ENCODE data around the gene SPATA33. TPM values are rescaled to one million over a fixed set of nuclear protein-coding genes. Genes with fewer than 3 reads are reported as not detected.

Gene SPATA33
- 10 to 100 TPM; 10.8 to 19.1 TPM for total RNA-seq
- 1 to 10 TPM; 5.4 to 6.9 TPM for polyA plus RNA-seq
- long read RNA-seq, donor 1, partial matches to known transcripts = 0 of 9 reads
- long read RNA-seq, donor 1, other reads (novel, unspliced or antisense) = 0 of 9 reads
- long read RNA-seq, donor 2, partial matches to known transcripts = 0 of 4 reads
- long read RNA-seq, donor 2, other reads (novel, unspliced or antisense) = 0 of 4 reads
- long read RNA-seq, donor 3, partial matches to known transcripts = 0 of 4 reads
- long read RNA-seq, donor 3, other reads (novel, unspliced or antisense) = 0 of 4 reads
- long read RNA-seq, donor 4, partial matches to known transcripts = 0 of 4 reads
- long read RNA-seq, donor 4, other reads (novel, unspliced or antisense) = 0 of 4 reads
- long read RNA-seq, donor 5, partial matches to known transcripts = 0 of 9 reads
- long read RNA-seq, donor 5, other reads (novel, unspliced or antisense) = 0 of 9 reads

GRCh38 chr16:89657442-89658220, at the start of gene SPATA33, which contains the start of gene CHMP1A:
Gene SPATA33 (plus strand): TSS chr16:89657836. CDS start chr16:89657912, 76 bp downstream.
Gene CHMP1A (minus strand): TSS chr16:89657708. CDS start chr16:89657588, 120 bp downstream.
- H3K27ac ChIP-seq (ENCODE audit: low read depth in 1 of 2, low read length in 1 of 2) = peak within 1 kb of the TSS; percentile 79 to 91
- peak; percentile 88 to 93 (median 92) for DNase-seq
- peak within 1 kb of the TSS; percentile 96 for H3K4me3 ChIP-seq
- ATAC-seq (ENCODE audit: insufficient read depth, low FRiP score) = peak; percentile 96
- H3K36me3 ChIP-seq (ENCODE audit: control insufficient read depth in 4 of 4, insufficient read depth in 4 of 4, low read length in 4 of 4) = peaks cover 3 to 16% (median 5%) of the 10 kb centered on the region in 4 donors
- H3K9me3 ChIP-seq (ENCODE audit: control insufficient read depth in 4 of 4, insufficient read depth in 3 of 4, low read length in 3 of 4) = no peaks in the 10 kb centered on the region
- H3K27me3 ChIP-seq (ENCODE audit: control insufficient read depth in 3 of 3, insufficient read depth in 3 of 3, low read length in 2 of 3) = no peaks in the 10 kb centered on the region
- TF ChIP-seq CTCF (IDR thresholded peaks at IDR 0.05; ENCODE audit: control extremely low read depth, extremely low read depth) = no peak
- H3K9ac ChIP-seq (ENCODE audit: insufficient read depth in 1 of 2, low read length in 2 of 2) = peak within 1 kb of the TSS; percentile 63 to 70
- 0% methylated on average over 75 to 99 of the region's 99 CpGs for WGBS, 2 donors
- peaks cover 5 to 20% (median 8%) of the 10 kb centered on the region in 5 donors for H3K4me1 ChIP-seq (ENCODE audit: control insufficient read depth in 5 of 5, insufficient read depth in 5 of 5, low read length in 5 of 5)

- 77 to 84% methylated on average over 32 of the region's 32 CpGs for WGBS, 2 donors
- DNase-seq (no peak), ATAC-seq (ENCODE audit: insufficient read depth, low FRiP score) (no peak)
- TF ChIP-seq CTCF (IDR thresholded peaks at IDR 0.05; ENCODE audit: control extremely low read depth, extremely low read depth) = no peak
- Histone ChIP-seq H3K4me1 (ENCODE audit: control insufficient read depth in 5 of 5, insufficient read depth in 5 of 5, low read length in 5 of 5) (peaks cover 0 to 4% (median 0%) of the 10 kb centered on the region in 5 donors), H3K27me3 (ENCODE audit: control insufficient read depth in 3 of 3, insufficient read depth in 3 of 3, low read length in 2 of 3) (peaks cover 0 to under 1% (median 0%) of the 10 kb centered on the region in 3 donors), H3K9me3 (ENCODE audit: control insufficient read depth in 4 of 4, insufficient read depth in 3 of 4, low read length in 3 of 4) (no peaks in the 10 kb centered on the region), H3K27ac (ENCODE audit: low read depth in 1 of 2, low read length in 1 of 2) (no peak overlapping the region), H3K9ac (ENCODE audit: insufficient read depth in 1 of 2, low read length in 2 of 2) (no peak overlapping the region), H3K4me3 (no peak overlapping the region), H3K36me3 (ENCODE audit: control insufficient read depth in 4 of 4, insufficient read depth in 4 of 4, low read length in 4 of 4) (no peaks in the 10 kb centered on the region)
Measured at GRCh38 chr16:89607937-89608740, 49.5 kb upstream of the SPATA33 start.

GRCh38 chr16:89610108-89610453, 47.6 kb upstream of the SPATA33 start:
- H3K36me3 ChIP-seq (ENCODE audit: control insufficient read depth in 4 of 4, insufficient read depth in 4 of 4, low read length in 4 of 4) = no peaks in the 10 kb centered on the region
- DNase-seq (no peak), ATAC-seq (ENCODE audit: insufficient read depth, low FRiP score) (no peak)
- no peaks in the 10 kb centered on the region for H3K9me3 ChIP-seq (ENCODE audit: control insufficient read depth in 4 of 4, insufficient read depth in 3 of 4, low read length in 3 of 4)
- no peaks in the 10 kb centered on the region for H3K27me3 ChIP-seq (ENCODE audit: control insufficient read depth in 3 of 3, insufficient read depth in 3 of 3, low read length in 2 of 3)
- no peak for TF ChIP-seq CTCF (IDR thresholded peaks at IDR 0.05; ENCODE audit: control extremely low read depth, extremely low read depth)
- no peak overlapping the region for H3K27ac ChIP-seq (ENCODE audit: low read depth in 1 of 2, low read length in 1 of 2)
- H3K4me1 ChIP-seq (ENCODE audit: control insufficient read depth in 5 of 5, insufficient read depth in 5 of 5, low read length in 5 of 5) = peaks cover 0 to 6% (median 0%) of the 10 kb centered on the region in 5 donors
- H3K9ac ChIP-seq (ENCODE audit: insufficient read depth in 1 of 2, low read length in 2 of 2) = no peak overlapping the region
- no peak overlapping the region for H3K4me3 ChIP-seq
- WGBS, 2 donors = 70 to 84% methylated on average over 1 of the region's 1 CpG
